ENCODE measurements around the gene SLC66A2. TPM values are rescaled to one million over a fixed set of nuclear protein-coding genes. Genes with fewer than 3 reads are reported as not detected.
"Not testable (repeated sequence)": the region's sequence is repeated elsewhere in the genome, so short reads cannot be mapped to it uniquely, and the experiment has no call there.

The SLC66A2 gene
- polyA plus RNA-seq, 2 donors = 38.8 to 57.7 TPM

GRCh38 chr18:79878741-79879378, 72.6 kb downstream of the SLC66A2 start:
- no peaks in the 10 kb centered on the region for H3K4me1 ChIP-seq (ENCODE audit: control insufficient read depth in 2 of 2, insufficient read depth in 2 of 2, low read length in 1 of 2)
- no peaks in the 10 kb centered on the region for H3K27me3 ChIP-seq (ENCODE audit: control insufficient read depth in 1 of 2, insufficient read depth in 2 of 2, low read length in 2 of 2)
- 86 to 88% methylated on average over 20 of the region's 20 CpGs for WGBS, 2 donors
- H3K36me3 ChIP-seq (ENCODE audit: control insufficient read depth in 2 of 2, insufficient read depth in 2 of 2, low read length in 1 of 2) = no peaks in the 10 kb centered on the region
- H3K4me3 ChIP-seq (ENCODE audit: low read depth in 1 of 2, low read length in 2 of 2) = no peak overlapping the region
- H3K27ac ChIP-seq (ENCODE audit: low read depth in 2 of 2, low read length in 1 of 2) = no peak overlapping the region
- H3K9me3 ChIP-seq (ENCODE audit: control insufficient read depth in 2 of 2, insufficient read depth in 1 of 2, low read depth in 1 of 2, low read length in 1 of 2) = peaks cover 0 to 5% of the 10 kb centered on the region in 2 donors

- H3K27ac ChIP-seq (ENCODE audit: low read depth in 2 of 2, low read length in 1 of 2); H3K4me1 ChIP-seq (ENCODE audit: control insufficient read depth in 2 of 2, insufficient read depth in 2 of 2, low read length in 1 of 2); H3K27me3 ChIP-seq (ENCODE audit: control insufficient read depth in 1 of 2, insufficient read depth in 2 of 2, low read length in 2 of 2); H3K4me3 ChIP-seq (ENCODE audit: low read depth in 1 of 2, low read length in 2 of 2); H3K9me3 ChIP-seq (ENCODE audit: control insufficient read depth in 2 of 2, insufficient read depth in 1 of 2, low read depth in 1 of 2, low read length in 1 of 2); H3K36me3 ChIP-seq (ENCODE audit: control insufficient read depth in 2 of 2, insufficient read depth in 2 of 2, low read length in 1 of 2): not testable (repeated sequence)
- 91 to 92% methylated on average over 25 of the region's 25 CpGs for WGBS, 2 donors
These were observed 73.2 kb downstream of the SLC66A2 start for GRCh38 chr18:79878246-79878645.

- Histone ChIP-seq H3K4me3 (ENCODE audit: low read depth in 1 of 2, low read length in 2 of 2) (no peak overlapping the region), H3K9me3 (ENCODE audit: control insufficient read depth in 2 of 2, insufficient read depth in 1 of 2, low read depth in 1 of 2, low read length in 1 of 2) (peaks cover 0 to 2% of the 10 kb centered on the region in 2 donors), H3K27me3 (ENCODE audit: control insufficient read depth in 1 of 2, insufficient read depth in 2 of 2, low read length in 2 of 2) (no peaks in the 10 kb centered on the region), H3K27ac (ENCODE audit: low read depth in 2 of 2, low read length in 1 of 2) (no peak overlapping the region), H3K36me3 (ENCODE audit: control insufficient read depth in 2 of 2, insufficient read depth in 2 of 2, low read length in 1 of 2) (no peaks in the 10 kb centered on the region), H3K4me1 (ENCODE audit: control insufficient read depth in 2 of 2, insufficient read depth in 2 of 2, low read length in 1 of 2) (no peaks in the 10 kb centered on the region)
- WGBS, 2 donors = 57 to 64% methylated on average over 38 of the region's 38 CpGs
These were observed 74.0 kb downstream of the SLC66A2 start for GRCh38 chr18:79877163-79878091.

GRCh38 chr18:79876497-79876896, 75.0 kb downstream of the SLC66A2 start:
- H3K9me3 ChIP-seq (ENCODE audit: control insufficient read depth in 2 of 2, insufficient read depth in 1 of 2, low read depth in 1 of 2, low read length in 1 of 2) = peaks cover 0 to 2% of the 10 kb centered on the region in 2 donors
- no peaks in the 10 kb centered on the region for H3K4me1 ChIP-seq (ENCODE audit: control insufficient read depth in 2 of 2, insufficient read depth in 2 of 2, low read length in 1 of 2)
- H3K36me3 ChIP-seq (ENCODE audit: control insufficient read depth in 2 of 2, insufficient read depth in 2 of 2, low read length in 1 of 2) = no peaks in the 10 kb centered on the region
- WGBS, 2 donors = 53 to 65% methylated on average over 16 of the region's 16 CpGs
- no peak overlapping the region for H3K4me3 ChIP-seq (ENCODE audit: low read depth in 1 of 2, low read length in 2 of 2)
- no peaks in the 10 kb centered on the region for H3K27me3 ChIP-seq (ENCODE audit: control insufficient read depth in 1 of 2, insufficient read depth in 2 of 2, low read length in 2 of 2)
- H3K27ac ChIP-seq (ENCODE audit: low read depth in 2 of 2, low read length in 1 of 2) = no peak overlapping the region

- Histone ChIP-seq H3K9me3 (ENCODE audit: control insufficient read depth in 2 of 2, insufficient read depth in 1 of 2, low read depth in 1 of 2, low read length in 1 of 2) (peaks cover 0 to 2% of the 10 kb centered on the region in 2 donors), H3K4me1 (ENCODE audit: control insufficient read depth in 2 of 2, insufficient read depth in 2 of 2, low read length in 1 of 2) (no peaks in the 10 kb centered on the region), H3K36me3 (ENCODE audit: control insufficient read depth in 2 of 2, insufficient read depth in 2 of 2, low read length in 1 of 2) (no peaks in the 10 kb centered on the region), H3K4me3 (ENCODE audit: low read depth in 1 of 2, low read length in 2 of 2) (no peak overlapping the region), H3K27ac (ENCODE audit: low read depth in 2 of 2, low read length in 1 of 2) (no peak overlapping the region), H3K27me3 (ENCODE audit: control insufficient read depth in 1 of 2, insufficient read depth in 2 of 2, low read length in 2 of 2) (no peaks in the 10 kb centered on the region)
- WGBS, 2 donors = 56 to 79% methylated on average over 23 of the region's 23 CpGs
These were observed 75.5 kb downstream of the SLC66A2 start for GRCh38 chr18:79875931-79876461.

- Histone ChIP-seq H3K9me3 (ENCODE audit: control insufficient read depth in 2 of 2, insufficient read depth in 1 of 2, low read depth in 1 of 2, low read length in 1 of 2) (peaks cover 0 to 2% of the 10 kb centered on the region in 2 donors), H3K4me3 (ENCODE audit: low read depth in 1 of 2, low read length in 2 of 2) (no peak overlapping the region), H3K36me3 (ENCODE audit: control insufficient read depth in 2 of 2, insufficient read depth in 2 of 2, low read length in 1 of 2) (no peaks in the 10 kb centered on the region), H3K27me3 (ENCODE audit: control insufficient read depth in 1 of 2, insufficient read depth in 2 of 2, low read length in 2 of 2) (no peaks in the 10 kb centered on the region), H3K4me1 (ENCODE audit: control insufficient read depth in 2 of 2, insufficient read depth in 2 of 2, low read length in 1 of 2) (peaks cover 0 to 2% of the 10 kb centered on the region in 2 donors), H3K27ac (ENCODE audit: low read depth in 2 of 2, low read length in 1 of 2) (no peak overlapping the region)
- WGBS, 2 donors = 79 to 90% methylated on average over 15 of the region's 15 CpGs
These were observed 75.9 kb downstream of the SLC66A2 start for GRCh38 chr18:79875531-79875919.

- H3K4me1 ChIP-seq (ENCODE audit: control insufficient read depth in 2 of 2, insufficient read depth in 2 of 2, low read length in 1 of 2) = peaks cover 0 to 2% of the 10 kb centered on the region in 2 donors
- H3K9me3 ChIP-seq (ENCODE audit: control insufficient read depth in 2 of 2, insufficient read depth in 1 of 2, low read depth in 1 of 2, low read length in 1 of 2) = peaks cover 0 to 2% of the 10 kb centered on the region in 2 donors
- no peak overlapping the region for H3K4me3 ChIP-seq (ENCODE audit: low read depth in 1 of 2, low read length in 2 of 2)
- WGBS, 2 donors = 79 to 83% methylated on average over 24 of the region's 24 CpGs
- no peaks in the 10 kb centered on the region for H3K36me3 ChIP-seq (ENCODE audit: control insufficient read depth in 2 of 2, insufficient read depth in 2 of 2, low read length in 1 of 2)
- no peaks in the 10 kb centered on the region for H3K27me3 ChIP-seq (ENCODE audit: control insufficient read depth in 1 of 2, insufficient read depth in 2 of 2, low read length in 2 of 2)
- no peak overlapping the region for H3K27ac ChIP-seq (ENCODE audit: low read depth in 2 of 2, low read length in 1 of 2)
These were observed 76.6 kb downstream of the SLC66A2 start for GRCh38 chr18:79874553-79875530.

GRCh38 chr18:79873449-79874110, 77.9 kb downstream of the SLC66A2 start:
- 73 to 80% methylated on average over 34 of the region's 34 CpGs for WGBS, 2 donors
- Histone ChIP-seq H3K27ac (ENCODE audit: low read depth in 2 of 2, low read length in 1 of 2) (no peak overlapping the region), H3K36me3 (ENCODE audit: control insufficient read depth in 2 of 2, insufficient read depth in 2 of 2, low read length in 1 of 2) (no peaks in the 10 kb centered on the region)

More at GRCh38 chr18:79873449-79874110, 77.9 kb downstream of the SLC66A2 start:
- Histone ChIP-seq H3K4me1 (ENCODE audit: control insufficient read depth in 2 of 2, insufficient read depth in 2 of 2, low read length in 1 of 2) (peaks cover 0 to 2% of the 10 kb centered on the region in 2 donors), H3K4me3 (ENCODE audit: low read depth in 1 of 2, low read length in 2 of 2) (no peak overlapping the region), H3K9me3 (ENCODE audit: control insufficient read depth in 2 of 2, insufficient read depth in 1 of 2, low read depth in 1 of 2, low read length in 1 of 2) (no peaks in the 10 kb centered on the region), H3K27me3 (ENCODE audit: control insufficient read depth in 1 of 2, insufficient read depth in 2 of 2, low read length in 2 of 2) (no peaks in the 10 kb centered on the region)
